Parathyroid adenoma (tissue), 2 donors: ENCODE results near the gene FUBP3.

ENCODE experiments used
- H2AFZ ChIP-seq: fragments of 300-600 bp; sonication (generic); one replicate; pipeline ENCODE4 v1.7.0; 2017; ENCODE audit warnings: antibody characterized with exemption, mild to moderate bottlenecking
- H3K27ac ChIP-seq: fragments of 300-600 bp; sonication (generic); one replicate; pipeline ENCODE4 v1.7.0; 2017
- H3K27me3 ChIP-seq: fragments of 300-600 bp; sonication (generic); one replicate; pipeline ENCODE4 v1.7.0; 2017; ENCODE audit warnings: low read length; ENCODE audit not compliant: control insufficient read depth, insufficient read depth
- H3K36me3 ChIP-seq: fragments of 300-600 bp; sonication (generic); one replicate; pipeline ENCODE4 v1.7.0; 2017; ENCODE audit warnings: low read length; ENCODE audit not compliant: control insufficient read depth, insufficient read depth
- H3K4me1 ChIP-seq: fragments of 300-600 bp; sonication (generic); one replicate; pipeline ENCODE4 v1.7.0; 2017; ENCODE audit warnings: control low read depth
- H3K4me2 ChIP-seq: fragments of 300-600 bp; sonication (generic); one replicate; pipeline ENCODE4 v1.7.0; 2017; ENCODE audit warnings: low read length
- H3K4me3 ChIP-seq: fragments of 300-600 bp; sonication (generic); one replicate; pipeline ENCODE4 v1.7.0; 2017; ENCODE audit warnings: low read depth, low read length
- H3K79me2 ChIP-seq: fragments of 300-600 bp; sonication (generic); one replicate; pipeline ENCODE4 v1.7.0; 2017; ENCODE audit warnings: control low read depth
- H3K9ac ChIP-seq: fragments of 300-600 bp; sonication (generic); one replicate; pipeline ENCODE4 v1.7.0; 2017; ENCODE audit warnings: mild to moderate bottlenecking
- H3K9me3 ChIP-seq: fragments of 300-600 bp; sonication (generic); one replicate; pipeline ENCODE4 v1.7.0; 2017; ENCODE audit warnings: low read length; ENCODE audit not compliant: control insufficient read depth
- CTCF ChIP-seq: fragments of 300-600 bp; sonication (generic); IDR thresholded peaks from one replicate; pipeline ENCODE4 v1.7.0; 2017; ENCODE audit warnings: antibody characterized with exemption, mild to moderate bottlenecking
- donor health status: primary hyperparathyroidism.

The FUBP3 gene

GRCh38 chr9:130578865-130579737 is at the start of gene FUBP3:
TSS of gene FUBP3 (plus strand) at chr9:130579577. CDS start at chr9:130579681, 104 bp downstream.
- Histone ChIP-seq H3K27ac (peak within 1 kb of the TSS; percentile 72), H3K9me3 (no peaks in the 10 kb centered on the region), H3K27me3 (no peaks in the 10 kb centered on the region), H3K36me3 (no peaks in the 10 kb centered on the region), H3K79me2 (peaks cover 17% of the 10 kb centered on the region), H3K4me2 (peak within 1 kb of the TSS; percentile 96), H3K4me1 (peaks cover 4% of the 10 kb centered on the region), H2AFZ (peak within 1 kb of the TSS; percentile 87), H3K4me3 (peak within 1 kb of the TSS; percentile 85), H3K9ac (peak within 1 kb of the TSS; percentile 57)
- no peak for TF ChIP-seq CTCF

- no peak overlapping the region for H3K9ac ChIP-seq
- no peaks in the 10 kb centered on the region for H3K36me3 ChIP-seq
- H3K4me2 ChIP-seq = no peak overlapping the region
- no peaks in the 10 kb centered on the region for H3K9me3 ChIP-seq
- TF ChIP-seq CTCF = no peak
- no peaks in the 10 kb centered on the region for H3K79me2 ChIP-seq
- H3K4me1 ChIP-seq = no peaks in the 10 kb centered on the region
- no peaks in the 10 kb centered on the region for H3K27me3 ChIP-seq
- H2AFZ ChIP-seq = no peak overlapping the region
- no peak overlapping the region for H3K4me3 ChIP-seq
- no peak overlapping the region for H3K27ac ChIP-seq
Observed at GRCh38 chr9:130530938-130531337, 48.4 kb upstream of the FUBP3 start.

- Histone ChIP-seq H3K4me3 (no peak overlapping the region), H3K4me1 (no peaks in the 10 kb centered on the region), H3K27me3 (no peaks in the 10 kb centered on the region), H3K9ac (no peak overlapping the region), H3K36me3 (no peaks in the 10 kb centered on the region), H2AFZ (no peak overlapping the region), H3K9me3 (no peaks in the 10 kb centered on the region), H3K79me2 (no peaks in the 10 kb centered on the region), H3K27ac (no peak overlapping the region), H3K4me2 (no peak overlapping the region)
- no peak for TF ChIP-seq CTCF
Observed at GRCh38 chr9:130531670-130532069, 47.7 kb upstream of the FUBP3 start.

DNA sequence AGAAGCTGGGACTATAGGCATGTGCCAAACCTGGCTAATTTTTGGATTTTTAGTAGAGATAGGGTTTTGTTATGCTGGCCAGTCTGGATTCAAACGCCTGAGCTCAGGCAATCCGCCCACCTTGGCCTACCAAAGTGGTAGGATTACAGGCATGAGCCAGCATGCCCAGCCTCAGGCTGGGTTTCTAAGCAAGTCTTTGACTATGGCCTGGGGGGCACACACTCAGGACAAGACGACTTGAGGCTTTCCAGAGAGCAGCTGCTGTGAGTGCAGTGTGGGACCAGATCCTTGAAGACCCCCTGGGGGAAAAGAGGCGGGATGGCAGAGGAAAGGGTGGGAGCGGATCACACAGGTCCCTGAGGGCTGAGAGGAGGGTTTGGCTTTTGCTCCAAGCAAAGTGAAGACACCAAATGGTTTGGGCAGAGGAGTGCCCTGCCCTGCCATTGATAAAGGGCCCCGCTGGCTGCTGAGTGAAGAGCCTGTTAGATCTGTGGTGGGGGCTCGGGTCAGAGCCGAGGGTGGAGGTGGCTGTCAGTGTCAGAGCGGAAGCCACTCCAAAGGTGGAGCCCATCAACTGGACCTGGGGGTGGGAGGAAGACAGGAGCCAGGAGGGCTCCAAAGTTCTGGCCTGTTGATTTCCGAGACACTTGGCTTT is 46.8 kb upstream of the FUBP3 start:
- Histone ChIP-seq H3K9ac (no peak overlapping the region), H3K4me2 (no peak overlapping the region), H3K27me3 (no peaks in the 10 kb centered on the region), H3K36me3 (no peaks in the 10 kb centered on the region), H3K9me3 (no peaks in the 10 kb centered on the region), H3K4me1 (no peaks in the 10 kb centered on the region), H3K79me2 (no peaks in the 10 kb centered on the region), H3K4me3 (no peak overlapping the region), H3K27ac (no peak overlapping the region), H2AFZ (no peak overlapping the region)
- no peak for TF ChIP-seq CTCF
